Transverse colon (tissue), 3 donors: Measurements from ENCODE around the gene UNC93A.
"Not testable (repeated sequence)": the region's sequence is repeated elsewhere in the genome, so short reads cannot be mapped to it uniquely, and the experiment has no call there.

Experiments used
- CTCF ChIP-seq, 5 experiments: fragments of 200-600 bp in 3 of 5; fragments of 450-650 bp in 2 of 5; sonication (generic) in 3 of 5; IDR thresholded peaks; 1 replicate in 2 of 5; 2 replicates in 3 of 5; pipeline ENCODE4 v1.5.1; 2016 to 2017; ENCODE audit warnings: antibody characterized with exemption in 5 of 5, inconsistent platforms in 3 of 5, mild to moderate bottlenecking in 2 of 5, moderate library complexity in 1 of 5
- POLR2A ChIP-seq: fragments of 450-650 bp; IDR thresholded peaks from one replicate; pipeline ENCODE4 v1.6.1; 2016; ENCODE audit warnings: antibody characterized with exemption, mild to moderate bottlenecking, moderate library complexity

- not testable (repeated sequence) for TF ChIP-seq CTCF (IDR thresholded peaks at IDR 0.05); POLR2A
Measured at GRCh38 chr6:167320754-167321056, 29.6 kb downstream of the UNC93A start.
